ENCODE measurements around the gene RPL32.

GRCh38 chr3:12842469-12842868 lies 1.1 kb upstream of the RPL32 start:
- TF ChIP-seq CTCF (conservative IDR thresholded peaks at IDR 0.05; ENCODE audit: low read length) (no peak), EZH2phosphoT487 (IDR thresholded peaks at IDR 0.05; ENCODE audit: borderline replicate concordance) (no peak)
